ENCODE measurements around the gene HYI.

- TF ChIP-seq CTCF (IDR thresholded peaks at IDR 0.05): no peak
- TF ChIP-seq POLR2A (IDR thresholded peaks at IDR 0.05): no peak
Observed at GRCh38 chr1:43405219-43405875, 48.4 kb downstream of the HYI start.

Data from vagina (tissue), 2 donors.